Loucy (cell line): ENCODE data around the gene GET4.

Source experiments
- H2AFZ ChIP-seq: fragments of 200-600 bp; sonication (generic); 2 replicates; pipeline ENCODE4 v1.6.0; 2016; ENCODE audit warnings: antibody characterized with exemption, mild to moderate bottlenecking, low read length, moderate library complexity
- H3F3A ChIP-seq: fragments of 200-600 bp; 2 replicates; pipeline ENCODE4 v1.6.0; 2016; ENCODE audit warnings: antibody characterized with exemption, low read depth, mild to moderate bottlenecking
- H3K27me3 ChIP-seq: fragments of 200-600 bp; sonication (generic); 2 replicates; pipeline ENCODE4 v1.6.1; 2014; ENCODE audit warnings: low read length, mild to moderate bottlenecking; ENCODE audit not compliant: insufficient read depth, poor library complexity, severe bottlenecking
- H3K36me3 ChIP-seq: fragments of 200-600 bp; sonication (generic); 2 replicates; pipeline ENCODE4 v1.6.1; 2016; ENCODE audit warnings: low read length; ENCODE audit not compliant: insufficient read depth
- H3K4me1 ChIP-seq: fragments of 200-600 bp; sonication (generic); 2 replicates; pipeline ENCODE4 v1.5.1; 2014; ENCODE audit warnings: low read length, mild to moderate bottlenecking; ENCODE audit not compliant: insufficient read depth, poor library complexity, severe bottlenecking
- H3K4me2 ChIP-seq: fragments of 200-600 bp; sonication (generic); 2 replicates; pipeline ENCODE4 v1.6.0; 2014; ENCODE audit warnings: antibody characterized with exemption, low read length, low read depth, mild to moderate bottlenecking; ENCODE audit not compliant: poor library complexity, severe bottlenecking
- H3K4me3 ChIP-seq: fragments of 200-600 bp; sonication (generic); 2 replicates; pipeline ENCODE4 v1.5.1; 2014; ENCODE audit warnings: low read length, mild to moderate bottlenecking, mixed read lengths; ENCODE audit not compliant: poor library complexity, severe bottlenecking
- H3K79me2 ChIP-seq: fragments of 200-600 bp; sonication (generic); 2 replicates; pipeline ENCODE4 v1.6.1; 2014; ENCODE audit warnings: low read length; ENCODE audit not compliant: insufficient read depth
- H3K9ac ChIP-seq: fragments of 200-600 bp; sonication (generic); 2 replicates; pipeline ENCODE4 v1.6.0; 2014; ENCODE audit warnings: mild to moderate bottlenecking, low read depth, low read length, moderate library complexity; ENCODE audit not compliant: poor library complexity, severe bottlenecking
- H3K9me2 ChIP-seq: fragments of 200-600 bp; sonication (generic); replicated peaks from 2 replicates; pipeline ENCODE4 v1.6.1; 2016; ENCODE audit warnings: low read depth, low read length, mixed read lengths
- H3K9me3 ChIP-seq: fragments of 200-600 bp; sonication (generic); 2 replicates; pipeline ENCODE4 v1.6.1; 2014; ENCODE audit warnings: mild to moderate bottlenecking, antibody characterized with exemption, low read length, low read depth; ENCODE audit not compliant: insufficient read depth
- H4K20me1 ChIP-seq: fragments of 200-600 bp; sonication (generic); 2 replicates; pipeline ENCODE4 v1.6.0; 2014; ENCODE audit warnings: antibody characterized with exemption, low read length, mild to moderate bottlenecking; ENCODE audit not compliant: insufficient read depth, poor library complexity, severe bottlenecking
- EZH2phosphoT487 ChIP-seq: fragments of 200-600 bp; IDR thresholded peaks from 2 replicates; pipeline ENCODE4 v1.6.1; 2018; ENCODE audit warnings: antibody characterized with exemption, mild to moderate bottlenecking, moderate library complexity, borderline replicate concordance
- TF ChIP-seq, protein P1 (sequence below): fragments of 200-600 bp; sonication (generic); conservative IDR thresholded peaks from 2 replicates; pipeline ENCODE4 v1.5.1; 2014; ENCODE audit warnings: mild to moderate bottlenecking, antibody characterized with exemption, low read length

Gene GET4

DNA sequence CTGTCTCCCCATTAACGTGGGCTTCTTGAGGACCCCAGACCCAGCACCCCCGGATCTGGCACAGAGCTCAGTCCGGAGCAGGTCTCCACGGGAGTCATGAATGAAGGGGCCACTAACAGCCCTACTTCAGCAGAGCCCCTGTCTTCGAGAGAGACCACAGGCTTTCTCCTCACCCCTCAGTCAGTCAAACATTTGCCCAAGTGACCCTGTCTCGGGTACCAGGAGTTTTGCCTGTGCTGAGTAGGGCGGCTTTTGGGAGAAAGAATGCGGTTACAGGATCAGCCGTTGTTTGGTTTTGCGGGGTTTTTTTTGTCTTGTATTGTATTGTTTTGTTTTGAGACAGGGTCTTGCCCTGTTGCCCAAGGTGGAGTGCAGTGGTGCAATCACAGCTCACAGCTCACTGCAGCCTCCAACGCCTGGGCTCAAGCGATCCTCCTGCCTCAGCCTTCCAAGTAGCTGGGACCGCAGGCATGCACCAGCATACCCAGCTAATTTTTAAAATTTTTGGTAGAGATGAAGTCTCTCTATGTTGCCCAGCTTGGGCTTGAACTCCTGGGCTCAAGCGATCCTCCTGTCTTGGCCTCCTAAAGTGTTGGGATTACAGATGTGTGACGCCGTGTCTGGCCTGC lies 61.6 kb downstream of the GET4 start:
- H3K4me1 ChIP-seq, result no peaks in the 10 kb centered on the region
- no peaks in the 10 kb centered on the region for H3F3A ChIP-seq
- H2AFZ ChIP-seq, result no peak overlapping the region
- no peak overlapping the region for H3K9ac ChIP-seq
- H3K36me3 ChIP-seq, result no peaks in the 10 kb centered on the region
- no peaks in the 10 kb centered on the region for H3K79me2 ChIP-seq
- H3K27me3 ChIP-seq, result no peaks in the 10 kb centered on the region
- no peak overlapping the region for H3K4me3 ChIP-seq
- H3K4me2 ChIP-seq, result no peak overlapping the region
- no peak for TF ChIP-seq EZH2phosphoT487
- TF ChIP-seq, protein P1, sequence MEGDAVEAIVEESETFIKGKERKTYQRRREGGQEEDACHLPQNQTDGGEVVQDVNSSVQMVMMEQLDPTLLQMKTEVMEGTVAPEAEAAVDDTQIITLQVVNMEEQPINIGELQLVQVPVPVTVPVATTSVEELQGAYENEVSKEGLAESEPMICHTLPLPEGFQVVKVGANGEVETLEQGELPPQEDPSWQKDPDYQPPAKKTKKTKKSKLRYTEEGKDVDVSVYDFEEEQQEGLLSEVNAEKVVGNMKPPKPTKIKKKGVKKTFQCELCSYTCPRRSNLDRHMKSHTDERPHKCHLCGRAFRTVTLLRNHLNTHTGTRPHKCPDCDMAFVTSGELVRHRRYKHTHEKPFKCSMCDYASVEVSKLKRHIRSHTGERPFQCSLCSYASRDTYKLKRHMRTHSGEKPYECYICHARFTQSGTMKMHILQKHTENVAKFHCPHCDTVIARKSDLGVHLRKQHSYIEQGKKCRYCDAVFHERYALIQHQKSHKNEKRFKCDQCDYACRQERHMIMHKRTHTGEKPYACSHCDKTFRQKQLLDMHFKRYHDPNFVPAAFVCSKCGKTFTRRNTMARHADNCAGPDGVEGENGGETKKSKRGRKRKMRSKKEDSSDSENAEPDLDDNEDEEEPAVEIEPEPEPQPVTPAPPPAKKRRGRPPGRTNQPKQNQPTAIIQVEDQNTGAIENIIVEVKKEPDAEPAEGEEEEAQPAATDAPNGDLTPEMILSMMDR, result no peak
- H4K20me1 ChIP-seq, result no peaks in the 10 kb centered on the region
- H3K9me3 ChIP-seq, result no peaks in the 10 kb centered on the region; the same call in 1 of the 2 replicates
- no peaks in the 10 kb centered on the region for H3K9me2 ChIP-seq

DNA sequence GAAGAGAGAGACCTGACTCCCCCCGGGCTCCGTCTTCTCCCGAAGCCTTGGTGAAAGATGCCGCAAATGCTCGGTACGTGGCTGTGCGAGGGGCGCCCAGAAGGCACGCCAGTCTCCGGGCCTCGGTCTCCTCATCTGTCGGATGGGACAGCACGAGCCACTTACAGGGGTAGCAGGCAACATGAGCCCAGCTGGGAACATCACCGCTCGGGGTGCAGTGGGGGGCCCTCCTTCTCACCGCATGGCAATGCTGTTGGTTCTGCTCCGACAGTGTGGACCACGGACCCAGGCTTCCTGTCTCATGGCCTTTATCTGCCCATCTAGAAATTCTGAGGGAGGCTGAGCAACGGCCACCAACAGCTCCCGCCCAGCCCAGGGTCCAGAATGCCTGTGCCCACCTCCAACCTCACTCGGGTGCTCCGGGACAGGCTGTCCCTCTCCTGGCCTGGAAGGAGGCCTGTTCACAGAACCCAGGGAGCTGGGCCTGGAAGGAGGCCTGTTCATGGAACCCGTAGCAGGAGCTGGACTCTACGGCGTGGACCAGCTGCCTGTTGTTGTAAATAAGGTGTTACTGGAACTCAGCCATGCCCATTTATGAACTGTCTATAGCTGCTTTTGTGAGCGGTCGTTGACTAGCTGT lies 62.3 kb downstream of the GET4 start:
- H3K9me3 ChIP-seq, result no peaks in the 10 kb centered on the region; the same call in 1 of the 2 replicates
- no peaks in the 10 kb centered on the region for H3K79me2 ChIP-seq
- H4K20me1 ChIP-seq, result no peaks in the 10 kb centered on the region
- H2AFZ ChIP-seq, result no peak overlapping the region
- no peaks in the 10 kb centered on the region for H3K27me3 ChIP-seq
- TF ChIP-seq, protein P1, result no peak
- TF ChIP-seq EZH2phosphoT487, result no peak
- H3K9ac ChIP-seq, result no peak overlapping the region
- no peaks in the 10 kb centered on the region for H3K9me2 ChIP-seq
- no peaks in the 10 kb centered on the region for H3F3A ChIP-seq
- no peaks in the 10 kb centered on the region for H3K4me1 ChIP-seq
- H3K4me2 ChIP-seq, result no peak overlapping the region
- no peak overlapping the region for H3K4me3 ChIP-seq
- no peaks in the 10 kb centered on the region for H3K36me3 ChIP-seq

GRCh38 chr7:939843-940242 lies 63.5 kb downstream of the GET4 start:
- H3K79me2 ChIP-seq, result no peaks in the 10 kb centered on the region
- no peak overlapping the region for H3K4me2 ChIP-seq
- H3K27me3 ChIP-seq, result no peaks in the 10 kb centered on the region
- no peaks in the 10 kb centered on the region for H4K20me1 ChIP-seq
- no peaks in the 10 kb centered on the region for H3F3A ChIP-seq
- H3K4me3 ChIP-seq, result no peak overlapping the region
- no peaks in the 10 kb centered on the region for H3K9me2 ChIP-seq
- no peaks in the 10 kb centered on the region; the same call in 1 of the 2 replicates for H3K9me3 ChIP-seq
- no peak overlapping the region for H3K9ac ChIP-seq
- TF ChIP-seq, protein P1, result no peak
- no peak for TF ChIP-seq EZH2phosphoT487
- no peak overlapping the region for H2AFZ ChIP-seq
- no peaks in the 10 kb centered on the region for H3K36me3 ChIP-seq
- no peaks in the 10 kb centered on the region for H3K4me1 ChIP-seq
